HepG2 (cell line): ENCODE results near the gene RNF168. TPM values are rescaled to one million over a fixed set of nuclear protein-coding genes. Genes with fewer than 3 reads are reported as not detected.
"Not testable (repeated sequence)": the region's sequence is repeated elsewhere in the genome, so short reads cannot be mapped to it uniquely, and the experiment has no call there.

ENCODE experiments used
- ATAC-seq: fragments of 200-7000 bp; cut with Tn5 transposase; 3 replicates; pipeline ENCODE4 v1.9.1; 2020; ENCODE audit warnings: mild to moderate bottlenecking, moderate library complexity
- BruUV-seq: library from RNA; stranded (reverse); fragments of 400-500 nt; replicated peaks from 2 replicates; lab custom pipeline; 2021; lab: Mats Ljungman, UMichigan
- CTCF ChIA-PET: fragments of 300-600 bp; formaldehyde crosslinking; extraction: SDS; loops from one replicate; lab custom pipeline; 2021; ENCODE audit warnings: low total read pairs, inconsistent platforms, low intra/inter-chr PET ratio; lab: Yijun Ruan, JAX
- POLR2A ChIA-PET: fragments of 350-600 bp; sonication (Branson Sonifier 250); formaldehyde crosslinking; loops from one replicate; lab custom pipeline; 2020; ENCODE audit warnings: antibody characterized with exemption, inconsistent platforms; lab: Yijun Ruan, JAX
- DNase-seq: peaks from one replicate; pipeline ENCODE4 v3.0.0-alpha.2; 2015; ENCODE audit warnings: low spot score
- FAIRE-seq: peaks from 3 replicates; lab custom pipeline; 2011; peaks lifted over from hg19 to GRCh38; lab: Jason Lieb, UNC
- H2AFZ ChIP-seq: one replicate; pipeline ENCODE4 v1.6.1; 2011; ENCODE audit warnings: low read length, inconsistent platforms
- H3K27ac ChIP-seq: fragments of 300-600 bp; 3 replicates; pipeline ENCODE4 v1.8.0; 2011; ENCODE audit warnings: mixed run types, mild to moderate bottlenecking, mixed read lengths, low read length, inconsistent platforms; ENCODE audit not compliant: insufficient read depth; ENCODE audit errors: extremely low read length
- H3K27me3 ChIP-seq, 2 experiments: fragments of 200-600 bp in 1 of 2; 2 replicates in 1 of 2; 3 replicates in 1 of 2; pipeline versions ENCODE4 v1.6.0 to v1.8.0; 2011; ENCODE audit warnings: low read length in 2 of 2, mild to moderate bottlenecking in 2 of 2, moderate library complexity in 2 of 2, inconsistent platforms in 1 of 2; ENCODE audit not compliant: insufficient read depth in 2 of 2, control insufficient read depth in 1 of 2
- H3K36me3 ChIP-seq, 2 experiments: fragments of 200-600 bp in 1 of 2; replicated peaks in 1 of 2; 2 replicates in 1 of 2; 3 replicates in 1 of 2; pipeline versions ENCODE4 v1.5.1 to v1.8.0; 2011; ENCODE audit warnings: low read length in 2 of 2, inconsistent platforms in 1 of 2; ENCODE audit not compliant: insufficient read depth in 2 of 2, control insufficient read depth in 1 of 2
- H3K4me1 ChIP-seq: 2 replicates; pipeline ENCODE4 v1.5.1; 2012; ENCODE audit warnings: low read length, inconsistent platforms; ENCODE audit not compliant: insufficient read depth
- H3K4me2 ChIP-seq: 2 replicates; pipeline ENCODE4 v1.6.0; 2011; ENCODE audit warnings: low read depth, low read length, inconsistent platforms
- H3K4me3 ChIP-seq, 3 experiments: fragments of 200-600 bp in 1 of 3; sonication (generic), shearing (Covaris generic) in 1 of 3; replicated peaks in 1 of 3; 2 replicates each; pipeline ENCODE4 v1.5.1; 2011 to 2016; ENCODE audit warnings: low read length in 3 of 3, inconsistent platforms in 2 of 3, low read depth in 2 of 3, mild to moderate bottlenecking in 2 of 3, control low read depth in 1 of 3, mixed read lengths in 1 of 3; ENCODE audit not compliant: insufficient read depth in 1 of 3
- H3K79me2 ChIP-seq: one replicate; pipeline ENCODE4 v1.6.1; 2011; ENCODE audit warnings: low read length, inconsistent platforms; ENCODE audit not compliant: insufficient read depth
- H3K9ac ChIP-seq: 2 replicates; pipeline ENCODE4 v1.6.0; 2011; ENCODE audit warnings: mild to moderate bottlenecking, low read depth, low read length, inconsistent platforms; ENCODE audit not compliant: insufficient read depth
- H3K9me3 ChIP-seq: 2 replicates; pipeline ENCODE4 v1.5.1; 2012; ENCODE audit warnings: mild to moderate bottlenecking, low read length
- H4K20me1 ChIP-seq: 2 replicates; pipeline ENCODE4 v1.6.0; 2011; ENCODE audit warnings: inconsistent platforms, mild to moderate bottlenecking, low read length, moderate library complexity; ENCODE audit not compliant: insufficient read depth
- CEBPZ ChIP-seq: IDR thresholded peaks from 2 replicates; pipeline ENCODE4 v1.6.1; 2012; ENCODE audit warnings: low read length, improper control_type of control experiment
- KAT7 ChIP-seq: IDR thresholded peaks from 2 replicates; pipeline ENCODE4 v1.6.1; 2018; ENCODE audit warnings: borderline replicate concordance, missing compliant biosample characterization
- MAFF ChIP-seq: IDR thresholded peaks from 2 replicates; pipeline ENCODE4 v1.6.1; 2011; ENCODE audit warnings: low read depth, low read length, improper control_type of control experiment
- ZNF615 ChIP-seq: sonication (generic); formaldehyde crosslinking; IDR thresholded peaks from 2 replicates; pipeline ENCODE4 v1.5.0; 2020; ENCODE audit warnings: mild to moderate bottlenecking, missing genetic modification reagents, borderline replicate concordance
- WGBS: methylation state at CpG from one replicate; pipeline ENCODE4 v1.1.6; 2017; ENCODE audit warnings: low lambda C conversion rate; 5-methylcytosine and 5-hydroxymethylcytosine counted together
- in situ Hi-C: cut with HindIII; loops from 2 replicates; pipeline ENCODE4 v1.10.0; 2017; ENCODE audit warnings: low pct_unique_long_range_greater_than_20kb; ENCODE audit not compliant: extremely low pct_ligation_motif_present
- intact Hi-C: fragments of 100-400 bp; cut with micrococcal nuclease; formaldehyde crosslinking; loops from one replicate; pipeline ENCODE4 v1.10.0; 2022; ENCODE audit not compliant: unreplicated experiment
- polyA plus RNA-seq, 8 experiments: library from polyadenylated mRNA; depleted of rRNA in 3 of 8; stranded (reverse) in 7 of 8; unstranded in 1 of 8; fragments of >200 nt; fragmentation: Illumina TruSeq in 4 of 8; extraction: Trizol in 4 of 8; gene quantifications; 2 replicates each; pipeline versions ENCODE4 v1.2.1 to v1.2.3, GENCODE V29; 2011 to 2016; ENCODE audit warnings: low read depth in 4 of 8, missing spikeins in 1 of 8, mixed read lengths in 1 of 8; ENCODE audit not compliant: insufficient read depth in 1 of 8
- total RNA-seq, 5 experiments: library from RNA; depleted of rRNA; stranded (reverse); fragments of >200 nt; fragmentation: Illumina TruSeq; extraction: Trizol; gene quantifications; 2 replicates each; pipeline ENCODE4 v1.2.3, GENCODE V29; 2016; ENCODE audit warnings: low read depth in 1 of 5

RNF168 gene
- total and polyA plus RNA-seq, 2 of the 13 experiments (the other 11 are each of a cell fraction or from before 2014, with no cell fraction given): 3.7 to 22.9 TPM

GRCh38 chr3:196463804-196464203 is 39.8 kb downstream of the RNF168 start (continued):
- TF ChIP-seq CEBPZ: no peak
- no peak for TF ChIP-seq KAT7 (CRISPR knock-in tag)
- TF ChIP-seq MAFF: no peak

- in situ Hi-C loops: no loop called here
- no peak overlapping the region for H3K4me2 ChIP-seq
- CTCF ChIA-PET: no interaction called here
- H3K79me2 ChIP-seq: no peaks in the 10 kb centered on the region
- H3K4me1 ChIP-seq: no peaks in the 10 kb centered on the region
- TF ChIP-seq ZNF615 (CRISPR knock-in tag): no peak
- no peak overlapping the region for H3K4me3 ChIP-seq
- no peak overlapping the region for H2AFZ ChIP-seq
- no peaks in the 10 kb centered on the region for H3K9me3 ChIP-seq
- BruUV-seq: no TSS peak
- H3K27me3 ChIP-seq: no peaks in the 10 kb centered on the region
- POLR2A ChIA-PET: no interaction called here
- no peaks in the 10 kb centered on the region for H3K36me3 ChIP-seq
- no peak for ATAC-seq
- WGBS: 71% methylated on average over 2 of the region's 2 CpGs
- no peaks in the 10 kb centered on the region for H4K20me1 ChIP-seq
- intact Hi-C loops: no loop called here
- H3K27ac ChIP-seq: no peak overlapping the region
- no peak for FAIRE-seq
- no peak overlapping the region for H3K9ac ChIP-seq
- no peak for DNase-seq
Measured at GRCh38 chr3:196463478-196463756, 40.2 kb downstream of the RNF168 start.

- H3K4me1 ChIP-seq, BruUV-seq, H2AFZ ChIP-seq, H3K36me3 ChIP-seq, POLR2A ChIA-PET, FAIRE-seq, H3K27me3 ChIP-seq, DNase-seq, H3K9ac ChIP-seq, H3K27ac ChIP-seq, intact Hi-C loops, ATAC-seq, in situ Hi-C loops, H3K79me2 ChIP-seq, H3K9me3 ChIP-seq, CTCF ChIA-PET, H3K4me3 ChIP-seq, H4K20me1 ChIP-seq, H3K4me2 ChIP-seq: not testable (repeated sequence)
- WGBS: 100% methylated on average over 1 of the region's 1 CpG
Measured at GRCh38 chr3:196462680-196463477, 40.7 kb downstream of the RNF168 start.
